Activated T-helper 9 cell treated with anti-CD3 and anti-CD28 coated beads, Interleukin-2, amount 50 U/mL, for 16 hours (primary cell): ENCODE results near the gene PTPRN2.
"Not testable (repeated sequence)": the region's sequence is repeated elsewhere in the genome, so short reads cannot be mapped to it uniquely, and the experiment has no call there.

ENCODE experiments used
- DNase-seq: peaks from one replicate; pipeline ENCODE4 v3.0.0-alpha.2; 2020; ENCODE audit warnings: low read depth

PTPRN2 gene

GRCh38 chr7:158516524-158516923, 71.1 kb downstream of the PTPRN2 start:
- no peak for DNase-seq

DNA sequence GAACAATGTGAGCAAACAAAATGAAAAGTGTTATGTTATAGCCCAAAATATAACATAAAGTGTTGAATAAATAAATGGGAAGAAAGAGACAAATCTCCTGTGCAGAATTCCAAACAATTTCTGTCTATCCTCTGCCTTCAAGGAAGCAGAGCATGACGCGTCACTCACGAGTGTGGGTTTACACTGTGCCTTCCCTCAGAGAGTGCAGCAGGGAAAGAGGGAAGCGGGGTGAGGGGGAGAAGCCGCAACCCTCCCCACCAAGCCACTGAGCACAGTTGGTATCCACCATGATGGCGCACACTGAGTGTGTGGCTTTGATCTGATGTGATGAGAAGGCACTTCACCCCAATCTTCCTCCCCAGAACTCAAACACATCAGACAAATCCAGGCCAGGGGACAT, 74.8 kb downstream of the PTPRN2 start:
- no peak for DNase-seq

DNA sequence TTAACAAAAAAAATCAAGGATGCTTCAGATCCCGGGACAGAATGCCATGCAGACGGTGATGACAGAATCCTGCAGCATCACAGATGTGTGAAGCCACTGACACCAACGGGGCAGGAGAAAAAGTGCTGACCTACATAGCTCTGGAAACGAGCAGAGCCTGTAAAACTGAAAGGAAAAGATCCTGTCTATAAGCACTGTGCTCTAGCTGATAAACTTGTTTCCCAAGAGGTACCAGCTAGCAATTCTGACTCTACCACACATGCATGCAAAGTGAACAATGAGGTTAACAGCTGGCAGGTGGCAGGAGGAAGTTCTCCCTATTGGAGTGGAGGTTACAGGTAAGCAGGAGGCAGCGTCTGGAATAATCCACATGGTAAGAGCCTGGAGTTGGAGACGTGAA, 75.6 kb downstream of the PTPRN2 start:
- DNase-seq: no peak

DNA sequence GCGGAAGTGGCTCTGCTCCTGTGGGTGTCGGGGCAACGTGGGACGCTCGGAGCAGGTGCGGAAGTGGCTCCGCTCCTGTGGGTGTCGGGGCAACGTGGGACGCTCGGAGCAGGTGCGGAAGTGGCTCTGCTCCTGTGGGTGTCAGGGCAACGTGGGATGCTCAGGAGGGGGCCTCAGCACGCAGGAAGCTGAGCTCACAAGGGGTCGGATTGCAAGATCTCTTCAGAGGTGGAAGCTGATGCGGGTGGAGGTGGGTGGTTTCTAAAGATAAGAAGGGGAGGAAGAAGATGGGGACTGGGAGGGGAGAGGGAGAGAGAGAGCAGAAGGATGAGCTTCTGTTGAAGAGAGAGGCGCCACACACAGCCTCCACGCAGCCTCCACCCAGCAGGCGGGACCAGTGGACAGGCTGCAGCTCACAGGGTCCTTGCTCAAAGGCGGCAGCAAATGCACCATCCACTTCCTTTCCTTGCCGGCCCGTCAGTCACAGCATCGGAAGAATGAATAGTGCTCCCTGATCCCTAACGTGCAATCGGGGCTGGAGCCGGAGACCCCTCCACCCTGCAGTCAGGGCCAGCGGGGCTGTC, 78.7 kb downstream of the PTPRN2 start:
- no peak for DNase-seq

DNA sequence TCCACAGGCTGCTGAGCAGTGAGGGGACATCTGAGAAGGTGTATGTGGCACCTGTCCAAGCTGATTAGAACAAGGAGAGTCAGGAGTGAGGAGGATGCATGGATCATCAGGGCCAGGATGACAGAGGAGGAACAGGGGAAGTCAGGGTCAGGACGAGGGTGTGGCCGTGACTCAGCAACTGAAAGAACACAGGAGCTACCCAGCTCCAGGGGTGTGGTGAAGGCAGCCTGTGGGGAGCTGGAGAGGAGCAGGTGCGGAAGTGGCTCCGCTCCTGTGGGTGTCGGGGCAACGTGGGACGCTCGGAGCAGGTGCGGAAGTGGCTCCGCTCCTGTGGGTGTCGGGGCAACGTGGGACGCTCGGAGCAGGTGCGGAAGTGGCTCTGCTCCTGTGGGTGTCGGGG, 79.3 kb downstream of the PTPRN2 start:
- not testable (repeated sequence) for DNase-seq

GRCh38 chr7:158507917-158508316, 79.7 kb downstream of the PTPRN2 start:
- no peak for DNase-seq

DNA sequence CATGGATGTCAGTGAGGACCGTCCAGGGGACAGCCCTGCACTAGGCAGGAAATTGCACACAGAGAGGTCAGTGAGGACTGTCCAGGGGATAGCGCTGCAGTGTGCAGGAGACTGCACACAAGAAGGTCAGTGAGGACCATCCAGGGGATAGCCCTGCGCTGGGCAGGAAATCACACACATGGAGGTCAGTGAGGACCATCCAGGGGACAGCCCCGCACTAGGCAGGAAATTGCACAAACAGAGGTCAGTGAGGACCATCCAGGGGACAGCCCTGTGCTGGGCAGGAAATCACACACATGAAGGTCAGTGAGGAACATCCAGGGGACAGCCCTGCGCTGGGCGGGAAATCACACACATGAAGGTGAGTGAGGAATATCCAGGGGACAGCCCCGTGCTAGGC, 80.4 kb downstream of the PTPRN2 start:
- not testable (repeated sequence) for DNase-seq

DNA sequence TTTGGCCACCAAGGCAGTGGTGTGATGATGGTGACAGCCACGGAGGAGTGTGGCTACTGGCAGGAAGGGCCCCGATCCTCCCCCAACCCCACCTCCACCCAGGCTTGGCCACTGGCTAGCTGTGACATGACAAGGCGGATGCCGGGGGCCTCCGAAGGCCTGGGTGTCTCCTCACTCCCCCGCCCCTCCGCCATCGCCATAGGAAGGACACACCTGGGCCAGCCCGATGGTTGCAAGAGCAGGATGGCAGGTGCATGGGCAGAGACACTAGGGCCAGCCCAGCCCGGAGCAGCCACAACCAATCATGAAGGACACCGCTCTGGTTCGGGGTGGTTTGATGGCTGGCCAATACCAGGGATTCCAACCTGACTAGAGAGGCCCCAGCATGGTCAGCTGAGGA, 81.0 kb downstream of the PTPRN2 start:
- no peak for DNase-seq

DNA sequence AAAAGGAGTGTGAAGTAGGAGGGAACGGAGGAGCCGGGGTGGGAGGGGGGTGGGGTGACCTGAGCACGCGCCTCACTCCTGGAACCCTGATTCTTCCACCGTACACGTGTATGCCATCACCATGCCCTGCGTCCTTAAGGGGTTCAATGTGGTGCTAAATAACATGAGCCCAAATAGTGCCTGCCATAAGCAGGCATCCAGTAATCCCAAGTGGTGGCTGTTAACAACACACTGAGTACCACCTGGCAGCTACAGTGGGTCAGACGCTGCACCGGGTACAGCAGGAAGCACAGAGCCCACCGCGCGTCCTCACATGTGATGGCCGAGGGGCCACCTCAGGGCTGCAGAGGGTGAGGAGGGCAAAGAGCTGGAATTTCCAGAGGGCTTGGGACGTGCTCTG, 81.9 kb downstream of the PTPRN2 start:
- DNase-seq: no peak

GRCh38 chr7:158502068-158502750, 85.4 kb downstream of the PTPRN2 start:
- DNase-seq: no peak

GRCh38 chr7:158501393-158502067, 86.1 kb downstream of the PTPRN2 start:
- no peak for DNase-seq

DNA sequence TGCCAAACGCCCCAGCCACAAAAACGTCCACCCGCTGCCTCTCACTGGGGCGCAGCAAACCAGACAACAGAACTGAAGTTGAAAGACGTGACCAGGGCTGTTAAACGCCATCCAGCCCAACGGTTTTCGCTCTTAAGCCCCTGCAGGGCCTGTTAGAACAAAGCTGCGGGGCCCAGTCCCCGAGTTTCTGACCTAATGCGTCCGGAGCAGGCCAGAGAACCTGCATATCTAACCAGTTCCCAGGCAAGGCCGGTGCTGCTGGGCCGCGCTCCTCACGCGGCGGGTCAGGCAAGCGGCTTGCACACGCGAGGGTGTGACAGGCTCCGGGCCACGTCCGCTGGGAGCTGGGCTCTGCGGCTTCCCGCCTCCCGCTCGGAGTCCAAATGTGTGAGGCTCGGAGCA, 87.0 kb downstream of the PTPRN2 start:
- DNase-seq: no peak

DNA sequence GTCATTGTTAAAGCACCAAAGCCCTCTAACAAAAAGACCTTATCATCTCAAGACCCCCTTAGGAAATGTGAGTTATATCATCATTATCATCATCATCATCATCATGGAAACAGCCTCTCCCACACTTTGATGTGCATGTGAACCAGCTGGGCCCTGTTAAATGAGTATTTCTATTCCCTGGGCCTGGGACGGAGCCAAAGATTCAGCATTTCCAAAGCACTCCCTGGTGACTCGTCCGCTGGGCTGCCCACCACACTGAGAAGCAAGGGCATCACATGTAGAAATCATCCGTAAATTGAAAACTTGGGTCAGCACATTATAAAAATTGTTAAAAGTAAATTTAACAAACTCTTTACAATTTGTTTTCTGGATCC, 88.6 kb downstream of the PTPRN2 start:
- no peak for DNase-seq

- no peak for DNase-seq
These were observed 89.1 kb downstream of the PTPRN2 start for GRCh38 chr7:158498443-158499081.

DNA sequence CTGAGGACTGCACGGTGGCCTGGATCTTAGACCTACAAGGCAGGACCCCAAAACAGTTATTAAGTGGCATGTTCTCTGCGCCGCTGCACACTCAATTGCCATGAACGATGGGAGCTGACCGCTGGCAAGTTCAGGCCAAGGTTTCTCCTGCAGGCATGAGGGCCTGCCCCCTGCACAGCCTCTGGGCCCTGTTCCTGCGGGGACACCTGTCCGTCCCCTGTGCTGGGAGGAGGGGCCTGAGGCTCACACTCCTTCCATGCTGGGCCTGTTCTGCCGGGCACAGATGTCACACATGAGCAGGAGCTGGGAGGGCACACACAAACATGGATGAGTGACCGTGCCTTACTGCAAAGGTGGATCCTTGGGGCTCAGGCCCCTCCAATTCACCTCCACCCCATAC, 90.0 kb downstream of the PTPRN2 start:
- DNase-seq: no peak

DNA sequence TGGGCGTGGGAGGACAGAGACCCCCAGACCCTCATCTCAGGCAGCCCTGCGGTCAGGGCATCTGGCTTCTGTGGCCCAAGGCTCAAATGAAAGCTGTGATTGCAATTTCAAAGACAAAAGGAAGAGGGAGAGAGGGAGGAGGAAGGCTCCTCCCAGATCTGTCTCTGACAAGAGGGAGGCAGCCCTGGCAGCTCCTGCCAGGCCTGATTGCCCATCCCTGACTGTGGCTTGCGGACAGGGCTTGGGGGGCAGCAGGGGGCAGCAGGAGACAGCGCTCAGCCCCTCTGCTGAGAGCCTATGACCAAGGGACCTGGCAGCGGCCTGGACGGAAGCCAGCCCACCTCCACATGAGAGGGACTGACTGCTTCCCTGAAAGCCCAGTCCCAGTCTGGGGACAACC, 91.8 kb downstream of the PTPRN2 start:
- no peak for DNase-seq

- DNase-seq: no peak
These were observed 92.4 kb downstream of the PTPRN2 start for GRCh38 chr7:158495216-158495615.

DNA sequence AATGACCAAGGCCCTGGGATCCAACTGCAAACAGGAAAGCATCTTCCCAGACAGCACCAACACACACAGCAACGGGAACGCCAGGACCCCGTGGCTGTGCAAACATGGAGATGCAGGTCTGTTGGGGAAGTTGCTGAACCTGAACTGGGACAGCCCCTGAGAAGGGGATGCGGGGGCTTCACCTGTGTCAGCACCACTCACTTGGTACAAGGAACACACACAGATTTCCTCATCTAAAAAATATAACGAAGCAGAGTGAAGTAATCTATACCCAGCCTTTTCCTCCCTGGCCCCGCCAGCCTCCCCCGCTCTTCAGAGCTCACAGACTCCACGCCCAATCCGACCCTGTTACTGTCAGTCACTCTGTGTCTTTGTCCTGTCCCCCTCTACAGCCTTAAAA, 93.0 kb downstream of the PTPRN2 start:
- no peak for DNase-seq

DNA sequence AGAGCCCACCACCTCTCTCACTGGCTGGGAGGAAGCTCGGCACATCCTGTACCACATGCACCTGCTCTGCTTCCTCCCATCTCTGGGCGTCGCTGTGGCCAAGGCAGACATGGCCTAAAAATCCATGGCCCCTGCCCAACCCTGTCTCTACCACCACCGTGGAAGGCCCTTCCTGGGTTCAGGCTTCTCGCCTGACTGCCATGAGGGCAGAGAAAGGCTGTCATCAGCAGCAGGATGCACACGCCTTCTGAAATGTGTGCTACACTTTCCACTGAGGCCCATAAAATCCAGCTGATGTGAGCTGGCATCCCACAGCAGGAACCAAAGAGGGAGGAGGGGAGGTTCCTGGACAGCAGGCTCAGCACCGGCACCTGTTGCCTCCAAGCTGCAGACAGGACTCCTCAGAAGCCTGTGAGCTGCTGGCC, 93.4 kb downstream of the PTPRN2 start:
- no peak for DNase-seq

GRCh38 chr7:158492367-158492764, 95.3 kb downstream of the PTPRN2 start:
- no peak for DNase-seq

GRCh38 chr7:158491094-158491493, 96.5 kb downstream of the PTPRN2 start:
- DNase-seq: no peak

- DNase-seq: no peak
These were observed 97.3 kb downstream of the PTPRN2 start for GRCh38 chr7:158490171-158490782.
